PFSK-1 (cell line): ENCODE measurements around the gene KIR2DL3.

Experiments
- POLR2AphosphoS5 ChIP-seq: IDR thresholded peaks from 2 replicates; pipeline ENCODE4 v1.6.1; 2012; ENCODE audit warnings: low read depth, mild to moderate bottlenecking, control low read depth, low read length, moderate library complexity
- SIN3A ChIP-seq: IDR thresholded peaks from 2 replicates; pipeline ENCODE4 v1.6.1; 2012; ENCODE audit warnings: mild to moderate bottlenecking, low read length, moderate library complexity, borderline replicate concordance; ENCODE audit not compliant: insufficient read depth
- TAF1 ChIP-seq: IDR thresholded peaks from 2 replicates; pipeline ENCODE4 v1.6.1; 2012; ENCODE audit warnings: low read length, control low read depth, borderline replicate concordance; ENCODE audit not compliant: insufficient read depth
- TF ChIP-seq, protein P1 (sequence below), 2 experiments: IDR thresholded peaks; 2 replicates each; pipeline versions ENCODE4 v1.6.1 to v1.8.0; 2011 to 2012; ENCODE audit warnings: low read depth in 2 of 2, low read length in 2 of 2, control low read depth in 1 of 2, inconsistent platforms in 1 of 2, mild to moderate bottlenecking in 1 of 2, moderate library complexity in 1 of 2; ENCODE audit not compliant: insufficient read depth in 1 of 2

DNA sequence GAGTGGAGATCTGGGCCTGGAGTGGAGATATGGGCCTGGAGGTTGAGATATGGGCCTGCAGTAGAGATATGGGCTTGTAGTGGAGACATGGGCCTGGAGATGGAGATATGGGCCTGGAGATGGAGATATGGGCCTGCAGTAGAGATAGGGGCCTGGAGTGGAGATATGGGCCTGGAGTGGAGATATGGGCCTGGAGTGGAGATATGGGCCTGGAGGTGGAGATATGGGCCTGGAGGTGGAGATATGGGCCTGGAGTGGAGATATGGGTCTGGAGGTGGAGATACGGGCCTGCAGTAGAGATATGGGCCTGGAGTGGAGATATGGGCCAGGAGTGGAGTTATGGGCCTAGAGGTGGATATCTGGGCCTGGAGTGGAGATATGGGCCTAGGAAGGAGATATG, 402 bp downstream of the KIR2DL3 start:
- TF ChIP-seq SIN3A (no peak), POLR2AphosphoS5 (no peak), TAF1 (no peak)
- TF ChIP-seq, protein P1, sequence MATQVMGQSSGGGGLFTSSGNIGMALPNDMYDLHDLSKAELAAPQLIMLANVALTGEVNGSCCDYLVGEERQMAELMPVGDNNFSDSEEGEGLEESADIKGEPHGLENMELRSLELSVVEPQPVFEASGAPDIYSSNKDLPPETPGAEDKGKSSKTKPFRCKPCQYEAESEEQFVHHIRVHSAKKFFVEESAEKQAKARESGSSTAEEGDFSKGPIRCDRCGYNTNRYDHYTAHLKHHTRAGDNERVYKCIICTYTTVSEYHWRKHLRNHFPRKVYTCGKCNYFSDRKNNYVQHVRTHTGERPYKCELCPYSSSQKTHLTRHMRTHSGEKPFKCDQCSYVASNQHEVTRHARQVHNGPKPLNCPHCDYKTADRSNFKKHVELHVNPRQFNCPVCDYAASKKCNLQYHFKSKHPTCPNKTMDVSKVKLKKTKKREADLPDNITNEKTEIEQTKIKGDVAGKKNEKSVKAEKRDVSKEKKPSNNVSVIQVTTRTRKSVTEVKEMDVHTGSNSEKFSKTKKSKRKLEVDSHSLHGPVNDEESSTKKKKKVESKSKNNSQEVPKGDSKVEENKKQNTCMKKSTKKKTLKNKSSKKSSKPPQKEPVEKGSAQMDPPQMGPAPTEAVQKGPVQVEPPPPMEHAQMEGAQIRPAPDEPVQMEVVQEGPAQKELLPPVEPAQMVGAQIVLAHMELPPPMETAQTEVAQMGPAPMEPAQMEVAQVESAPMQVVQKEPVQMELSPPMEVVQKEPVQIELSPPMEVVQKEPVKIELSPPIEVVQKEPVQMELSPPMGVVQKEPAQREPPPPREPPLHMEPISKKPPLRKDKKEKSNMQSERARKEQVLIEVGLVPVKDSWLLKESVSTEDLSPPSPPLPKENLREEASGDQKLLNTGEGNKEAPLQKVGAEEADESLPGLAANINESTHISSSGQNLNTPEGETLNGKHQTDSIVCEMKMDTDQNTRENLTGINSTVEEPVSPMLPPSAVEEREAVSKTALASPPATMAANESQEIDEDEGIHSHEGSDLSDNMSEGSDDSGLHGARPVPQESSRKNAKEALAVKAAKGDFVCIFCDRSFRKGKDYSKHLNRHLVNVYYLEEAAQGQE (IDR thresholded peaks at IDR 0.05; ENCODE audit: insufficient read depth in 1 of 2, low read depth in 2 of 2, low read length in 2 of 2) = no peak
